Fibroblast of the conjunctiva (primary cell): ENCODE measurements around the gene FTO.
A peak's percentile ranks its signal among the peaks of the same experiment; 100 is the strongest.
"Not testable (repeated sequence)": the region's sequence is repeated elsewhere in the genome, so short reads cannot be mapped to it uniquely, and the experiment has no call there.

Source experiments
- DNase-seq: peaks from one replicate; pipeline ENCODE4 v3.0.0-alpha.2; 2010; ENCODE audit warnings: low read depth

The FTO gene

GRCh38 chr16:53703590-53704444 lies at the start of gene FTO, which contains the start of gene RPGRIP1L:
Gene FTO (plus strand): TSS chr16:53704156.
Gene RPGRIP1L (minus strand): TSS chr16:53703859. CDS start chr16:53700723, 3,136 bp downstream.
- DNase-seq: peak; percentile 99

GRCh38 chr16:53654946-53655345 lies 49.0 kb upstream of the FTO start:
- DNase-seq: no peak

- no peak for DNase-seq
Measured at GRCh38 chr16:53662072-53662471, 41.9 kb upstream of the FTO start.

- peak; percentile 53 for DNase-seq
Measured at GRCh38 chr16:53664724-53665345, 39.1 kb upstream of the FTO start.

- DNase-seq: no peak
Measured at GRCh38 chr16:53666786-53667415, 37.1 kb upstream of the FTO start.

- no peak for DNase-seq
Measured at GRCh38 chr16:53668869-53669268, 35.1 kb upstream of the FTO start.

GRCh38 chr16:53672461-53672860 lies 31.5 kb upstream of the FTO start:
- no peak for DNase-seq

- DNase-seq: no peak
Measured at GRCh38 chr16:53673189-53673588, 30.8 kb upstream of the FTO start.

GRCh38 chr16:53678155-53678554 lies 25.8 kb upstream of the FTO start:
- no peak for DNase-seq

- DNase-seq: no peak
Measured at GRCh38 chr16:53678756-53679343, 25.1 kb upstream of the FTO start.

GRCh38 chr16:53680756-53681155 lies 23.2 kb upstream of the FTO start:
- no peak for DNase-seq

GRCh38 chr16:53681354-53681753 lies 22.6 kb upstream of the FTO start:
- DNase-seq: no peak

GRCh38 chr16:53685334-53685733 lies 18.6 kb upstream of the FTO start:
- not testable (repeated sequence) for DNase-seq

GRCh38 chr16:53686710-53687109 lies 17.2 kb upstream of the FTO start:
- DNase-seq: no peak

GRCh38 chr16:53689636-53690035 lies 14.3 kb upstream of the FTO start:
- no peak for DNase-seq

- no peak for DNase-seq
Measured at GRCh38 chr16:53690771-53691170, 13.2 kb upstream of the FTO start.

- DNase-seq: no peak
Measured at GRCh38 chr16:53692146-53692545, 11.8 kb upstream of the FTO start.

GRCh38 chr16:53693320-53693719 lies 10.6 kb upstream of the FTO start:
- no peak for DNase-seq

- no peak for DNase-seq
Measured at GRCh38 chr16:53695070-53695469, 8.9 kb upstream of the FTO start.

GRCh38 chr16:53698271-53698670 lies 5.7 kb upstream of the FTO start:
- DNase-seq: not testable (repeated sequence)

- no peak for DNase-seq
Measured at GRCh38 chr16:53704445-53704813, 473 bp downstream of the FTO start.

GRCh38 chr16:53707671-53708070 lies 3.7 kb downstream of the FTO start:
- DNase-seq: no peak

GRCh38 chr16:53708490-53708889 lies 4.5 kb downstream of the FTO start:
- DNase-seq: no peak
